GM15510 (cell line): ENCODE results near the gene CACNA1B.

ENCODE experiments used
- POLR2A ChIP-seq: IDR thresholded peaks from 3 replicates; pipeline ENCODE4 v1.6.1; 2011; ENCODE audit warnings: borderline replicate concordance; ENCODE audit not compliant: insufficient read length; ENCODE audit errors: extremely low read depth

The CACNA1B gene

DNA sequence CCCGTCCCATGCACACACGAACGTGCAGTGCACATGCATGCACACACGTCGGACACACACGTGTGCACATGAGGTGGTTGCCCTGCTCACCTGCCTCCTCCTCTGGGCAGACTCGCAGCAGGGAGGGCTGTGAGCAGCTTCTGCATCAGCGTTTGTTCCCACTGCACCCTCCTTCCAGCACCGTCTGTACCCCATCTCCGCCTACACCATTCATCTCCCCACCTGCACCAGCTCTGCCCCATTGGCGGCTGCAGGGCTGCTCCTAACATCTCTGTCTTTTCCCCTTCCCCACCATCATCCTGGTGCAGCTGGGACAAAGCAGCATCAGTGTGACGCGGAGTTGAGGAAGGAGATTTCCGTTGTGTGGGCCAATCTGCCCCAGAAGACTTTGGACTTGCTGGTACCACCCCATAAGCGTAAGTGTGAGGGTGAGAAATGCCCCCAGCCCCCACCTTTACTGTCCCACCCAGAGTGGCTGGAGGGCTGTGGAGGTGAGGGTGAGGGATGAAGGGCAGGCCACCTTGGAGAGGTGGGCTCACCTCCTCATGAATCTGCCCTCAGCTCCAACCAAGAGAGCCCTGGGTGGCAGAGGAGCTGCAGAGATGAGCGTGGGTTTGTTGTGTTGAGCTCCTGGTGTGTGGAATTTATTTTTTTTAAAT, 234.6 kb downstream of the CACNA1B start:
- no peak for TF ChIP-seq POLR2A

- TF ChIP-seq POLR2A = no peak
Measured at GRCh38 chr9:138112791-138113600, 235.4 kb downstream of the CACNA1B start.

GRCh38 chr9:138114501-138115245, 237.1 kb downstream of the CACNA1B start:
- no peak for TF ChIP-seq POLR2A

GRCh38 chr9:138115506-138115905, 237.9 kb downstream of the CACNA1B start:
- no peak for TF ChIP-seq POLR2A

- no peak for TF ChIP-seq POLR2A
Measured at GRCh38 chr9:138116521-138116920, 238.9 kb downstream of the CACNA1B start.

- no peak for TF ChIP-seq POLR2A
Measured at GRCh38 chr9:138117101-138117750, 239.6 kb downstream of the CACNA1B start.

DNA sequence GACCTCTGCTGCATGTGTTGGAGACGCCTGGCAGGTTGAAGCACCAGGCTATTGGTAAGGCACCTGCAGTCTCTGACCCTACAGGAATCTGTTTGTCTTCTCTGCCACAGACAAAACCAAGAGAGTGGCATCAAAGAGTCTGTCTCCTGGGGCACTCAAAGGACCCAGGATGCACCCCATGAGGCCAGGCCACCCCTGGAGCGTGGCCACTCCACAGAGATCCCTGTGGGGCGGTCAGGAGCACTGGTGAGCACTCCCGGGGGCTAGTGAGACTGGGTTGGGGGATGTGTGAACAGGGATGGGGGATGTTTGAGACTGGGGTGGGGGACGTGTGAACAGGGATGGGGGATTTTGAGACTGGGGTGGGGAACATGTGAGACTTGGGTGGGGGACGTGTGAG, 240.3 kb downstream of the CACNA1B start:
- TF ChIP-seq POLR2A = no peak

- no peak for TF ChIP-seq POLR2A
Measured at GRCh38 chr9:138118601-138119071, 241.1 kb downstream of the CACNA1B start.

- no peak for TF ChIP-seq POLR2A
Measured at GRCh38 chr9:138119202-138120027, 241.8 kb downstream of the CACNA1B start.

- TF ChIP-seq POLR2A = no peak
Measured at GRCh38 chr9:138120072-138120471, 242.5 kb downstream of the CACNA1B start.

- no peak for TF ChIP-seq POLR2A
Measured at GRCh38 chr9:138120511-138121437, 243.2 kb downstream of the CACNA1B start.

DNA sequence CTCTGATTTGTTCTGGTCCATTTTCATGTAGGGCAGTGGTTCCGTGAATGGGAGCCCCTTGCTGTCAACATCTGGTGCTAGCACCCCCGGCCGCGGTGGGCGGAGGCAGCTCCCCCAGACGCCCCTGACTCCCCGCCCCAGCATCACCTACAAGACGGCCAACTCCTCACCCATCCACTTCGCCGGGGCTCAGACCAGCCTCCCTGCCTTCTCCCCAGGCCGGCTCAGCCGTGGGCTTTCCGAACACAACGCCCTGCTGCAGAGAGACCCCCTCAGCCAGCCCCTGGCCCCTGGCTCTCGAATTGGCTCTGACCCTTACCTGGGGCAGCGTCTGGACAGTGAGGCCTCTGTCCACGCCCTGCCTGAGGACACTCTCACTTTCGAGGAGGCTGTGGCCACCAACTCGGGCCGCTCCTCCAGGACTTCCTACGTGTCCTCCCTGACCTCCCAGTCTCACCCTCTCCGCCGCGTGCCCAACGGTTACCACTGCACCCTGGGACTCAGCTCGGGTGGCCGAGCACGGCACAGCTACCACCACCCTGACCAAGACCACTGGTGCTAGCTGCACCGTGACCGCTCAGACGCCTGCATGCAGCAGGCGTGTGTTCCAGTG, 244.0 kb downstream of the CACNA1B start:
- TF ChIP-seq POLR2A = no peak
